ENCODE data around the gene SLC9A9.
"Not testable (repeated sequence)": the region's sequence is repeated elsewhere in the genome, so short reads cannot be mapped to it uniquely, and the experiment has no call there.

SLC9A9 gene

DNA sequence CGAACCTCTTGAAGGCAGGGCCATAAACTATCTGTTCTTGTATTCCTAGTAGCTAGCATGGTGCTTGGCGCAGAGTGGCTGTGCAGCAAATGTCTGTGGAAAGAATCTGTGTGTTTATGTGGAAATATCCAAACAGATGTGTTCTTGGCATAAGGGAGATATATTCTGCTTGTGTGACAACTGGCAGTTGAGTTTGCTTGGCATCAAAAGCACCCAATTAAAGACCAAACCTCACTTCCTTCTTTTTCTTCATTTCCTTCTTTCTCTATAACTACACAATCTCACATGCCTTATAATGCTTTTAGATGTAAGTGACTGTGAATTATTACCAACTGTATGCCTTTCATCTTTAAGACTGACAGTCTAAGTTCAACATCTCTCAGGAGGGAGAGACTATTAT, 296.5 kb downstream of the SLC9A9 start:
- DNase-seq (ENCODE audit: low read depth): no peak

DNA sequence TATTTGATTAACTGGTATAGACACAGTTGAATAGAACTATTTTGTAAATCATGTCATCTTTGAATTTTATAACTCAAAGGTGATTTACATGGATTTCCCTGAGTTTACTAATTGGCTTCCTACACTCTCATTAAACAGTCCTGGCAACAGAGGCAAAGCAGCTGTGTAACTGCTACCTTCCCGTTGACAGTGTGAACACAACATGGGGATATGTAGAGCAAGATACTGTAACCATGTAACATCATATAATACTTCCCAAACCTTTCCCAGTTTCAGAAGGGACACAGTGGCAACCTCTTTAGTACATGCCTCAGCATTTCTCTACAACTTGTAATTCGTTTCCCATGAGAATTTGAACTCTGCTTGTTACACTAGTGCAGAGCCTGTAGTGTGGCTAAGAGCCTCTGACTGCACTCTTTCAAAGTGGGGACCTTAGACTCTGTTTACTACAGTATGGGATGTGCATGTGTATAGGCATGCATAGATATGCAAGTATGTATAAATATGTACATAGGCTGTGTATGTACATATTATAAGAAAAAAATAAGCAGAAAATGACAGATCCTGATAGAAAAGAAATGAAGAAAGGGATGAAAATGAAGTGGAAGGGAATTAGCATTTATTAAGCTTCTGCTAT, 299.3 kb downstream of the SLC9A9 start:
- no peak for DNase-seq (ENCODE audit: low read depth)

DNA sequence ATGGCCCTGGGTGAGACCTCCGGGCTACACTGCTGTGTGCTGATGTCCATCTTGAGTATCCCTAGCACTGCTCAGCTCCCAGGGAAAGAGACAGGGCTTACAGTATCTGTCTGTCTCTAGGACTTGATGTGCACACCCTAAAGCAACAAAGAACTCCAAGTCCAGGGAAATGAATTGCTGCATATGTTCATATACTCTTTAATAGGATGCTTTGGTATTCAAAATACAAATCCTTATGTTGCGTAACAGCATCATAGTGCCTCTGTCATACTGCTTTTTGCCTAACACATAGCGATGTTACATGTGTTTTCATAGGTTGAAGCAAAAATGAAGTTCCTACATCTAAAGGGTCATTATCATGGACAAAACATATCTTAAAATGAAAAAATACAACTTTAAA, 299.9 kb downstream of the SLC9A9 start:
- DNase-seq (ENCODE audit: low read depth): no peak

DNA sequence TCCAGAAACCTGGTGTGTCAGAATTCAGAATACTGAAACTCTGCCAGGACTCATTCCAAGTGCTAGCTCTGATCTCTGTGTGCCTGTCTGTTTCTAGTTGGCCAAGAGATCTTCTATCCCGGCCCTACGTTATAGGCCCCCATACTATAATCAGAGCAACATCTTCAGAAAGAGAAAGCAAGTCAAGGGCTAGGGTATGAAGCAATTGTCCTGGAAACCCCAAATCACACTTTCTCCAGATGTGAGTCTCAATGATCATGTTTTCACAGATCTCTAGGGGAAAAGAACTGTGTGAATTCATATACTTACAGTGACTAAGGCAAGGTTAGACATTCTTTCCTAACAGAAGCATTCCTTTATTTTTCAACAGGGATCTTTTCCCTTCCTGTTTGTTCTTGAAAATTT, 309.7 kb downstream of the SLC9A9 start:
- DNase-seq (ENCODE audit: low read depth): no peak

DNA sequence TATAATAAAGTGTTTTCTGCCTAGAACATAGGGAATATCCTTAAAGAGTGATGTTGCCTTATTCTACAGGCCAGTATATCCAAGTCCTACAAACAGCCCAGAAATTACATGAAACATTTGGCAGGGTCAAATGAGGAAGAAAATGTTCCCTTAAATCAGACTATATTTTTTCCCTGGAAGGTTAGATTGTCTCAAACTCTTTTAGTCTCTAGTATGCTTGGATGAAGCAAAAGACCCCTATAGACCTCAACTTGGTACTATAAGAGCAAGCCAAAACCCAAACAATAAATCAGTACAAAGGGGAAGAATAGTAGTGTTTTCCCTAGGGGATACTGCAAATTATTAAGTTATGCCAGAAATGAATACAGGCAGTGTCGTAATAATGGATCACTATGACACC, 310.2 kb downstream of the SLC9A9 start:
- DNase-seq (ENCODE audit: low read depth): no peak

DNA sequence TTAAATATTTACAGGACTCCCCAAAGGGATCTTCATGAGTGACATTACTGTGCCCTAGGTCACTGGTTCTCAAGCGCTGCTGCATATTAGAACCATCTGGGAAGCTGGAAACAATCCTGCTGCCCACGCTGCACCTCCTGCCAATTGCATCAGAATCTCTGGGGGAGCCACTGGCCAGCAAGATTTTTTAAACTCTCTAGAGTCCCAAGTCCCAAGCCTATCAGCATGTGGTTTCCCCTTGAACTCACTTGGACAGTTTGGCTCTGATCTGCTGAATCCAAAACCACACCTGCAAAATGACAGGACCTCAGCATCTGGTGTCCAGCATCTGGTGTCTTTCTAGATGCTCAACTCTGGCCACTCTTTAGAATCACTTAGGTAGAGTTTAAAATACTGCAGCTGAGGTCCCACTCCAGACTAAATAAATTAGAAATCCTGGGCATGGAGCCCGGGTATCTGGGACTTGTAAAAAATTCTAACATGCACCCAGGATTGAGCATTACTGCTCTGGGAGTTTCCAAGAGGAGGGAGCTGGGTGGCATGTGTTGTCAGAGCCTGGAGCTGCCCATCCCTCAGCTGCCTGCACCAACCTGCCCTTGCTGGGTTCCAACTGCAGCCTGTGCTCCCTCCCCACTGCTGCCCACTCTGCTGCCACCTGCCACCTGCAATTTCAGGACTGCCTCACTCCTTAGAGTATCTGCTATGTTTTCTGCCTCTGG, 311.3 kb downstream of the SLC9A9 start:
- no peak for DNase-seq (ENCODE audit: low read depth)

DNA sequence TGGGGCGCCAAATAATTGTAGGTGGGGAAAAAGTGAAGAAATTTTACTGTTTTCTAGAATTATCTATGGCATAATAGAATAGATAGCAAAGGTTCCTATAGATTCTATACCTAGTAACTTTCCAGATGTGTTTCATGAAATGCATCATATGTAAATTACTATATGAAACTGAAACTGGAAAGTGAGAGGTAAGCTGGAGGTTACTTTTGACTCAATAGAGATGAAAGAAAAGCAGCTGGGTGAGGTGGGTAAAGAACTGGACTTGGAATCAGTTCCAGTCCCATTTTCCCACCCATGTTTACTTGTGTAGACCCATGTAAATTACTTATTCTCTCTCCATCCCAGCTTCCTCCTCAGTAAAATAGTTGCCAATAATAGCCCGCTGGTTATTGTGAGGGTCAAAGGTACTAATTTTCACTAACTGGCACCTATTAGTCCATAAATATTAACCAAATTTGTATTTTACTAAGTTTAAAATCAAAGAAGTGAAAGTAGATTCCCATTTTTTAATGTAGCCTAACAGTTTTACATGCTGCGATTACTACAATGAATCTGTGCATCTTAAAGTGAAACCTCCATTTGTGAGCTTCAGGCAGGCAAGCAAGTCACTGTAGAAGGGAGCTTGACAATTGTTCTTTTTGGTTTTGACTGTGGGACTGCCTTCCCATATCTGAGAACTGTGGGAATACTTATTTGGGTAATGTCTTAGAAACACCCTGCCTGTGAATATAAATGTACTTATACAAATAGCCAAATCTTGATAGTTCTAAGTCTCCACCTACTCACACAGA, 312.1 kb downstream of the SLC9A9 start:
- DNase-seq (ENCODE audit: low read depth): no peak

DNA sequence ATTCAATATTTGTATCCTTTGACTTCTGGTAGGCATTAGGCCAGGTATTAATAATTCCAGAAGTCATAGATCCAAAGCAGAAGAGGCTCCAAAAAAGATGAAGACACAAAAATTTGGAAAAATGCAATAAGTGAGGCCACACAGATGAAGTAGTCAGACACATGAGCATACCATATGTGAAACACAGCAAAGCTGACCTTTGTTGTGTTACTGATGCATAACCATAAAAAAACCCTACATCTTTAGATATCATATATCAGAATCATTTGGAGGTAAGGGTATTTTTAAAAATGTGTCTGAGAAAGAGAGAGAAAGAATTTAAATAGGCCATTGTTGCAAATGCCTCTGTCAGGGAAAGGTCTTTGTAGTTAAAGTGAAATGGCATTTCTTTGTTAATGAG, 314.9 kb downstream of the SLC9A9 start:
- DNase-seq (ENCODE audit: low read depth): no peak

DNA sequence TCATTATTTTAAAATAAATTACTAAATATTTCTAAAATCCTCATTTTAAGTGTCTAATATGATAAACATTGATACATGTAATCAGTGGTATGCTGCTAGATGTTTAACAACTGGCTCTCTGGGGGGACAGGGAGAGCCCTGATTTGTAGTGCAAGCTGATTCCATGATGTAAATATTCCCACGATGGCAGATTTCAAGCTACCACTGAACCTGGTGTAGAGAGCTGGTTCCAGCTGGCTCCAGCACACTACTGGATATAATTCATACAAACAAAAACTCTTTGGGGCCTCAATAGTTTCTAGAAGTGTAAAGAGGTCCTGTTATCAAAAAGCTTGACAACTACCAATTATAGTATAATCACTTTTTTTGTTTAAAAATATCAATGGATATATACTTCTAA, 316.2 kb downstream of the SLC9A9 start:
- no peak for DNase-seq (ENCODE audit: low read depth)

DNA sequence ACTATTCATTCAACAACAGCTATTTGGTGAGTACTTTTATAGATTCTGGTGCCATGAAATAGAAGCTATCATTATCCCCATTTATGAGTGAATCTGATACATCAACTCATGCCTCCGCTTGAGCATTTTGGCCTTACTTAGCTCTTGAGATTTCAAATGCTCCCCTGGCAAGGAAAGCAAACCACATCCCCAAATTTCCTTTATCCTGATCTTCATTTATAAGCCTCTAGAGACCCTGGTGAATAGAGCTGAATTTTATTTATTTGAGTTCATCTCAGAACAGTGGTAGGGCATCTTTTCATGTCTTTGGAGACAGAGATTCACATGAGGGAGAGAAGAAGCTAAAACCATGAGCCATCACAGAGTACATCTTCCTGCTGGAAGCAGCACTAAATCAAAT, 317.2 kb downstream of the SLC9A9 start:
- DNase-seq (ENCODE audit: low read depth): no peak

DNA sequence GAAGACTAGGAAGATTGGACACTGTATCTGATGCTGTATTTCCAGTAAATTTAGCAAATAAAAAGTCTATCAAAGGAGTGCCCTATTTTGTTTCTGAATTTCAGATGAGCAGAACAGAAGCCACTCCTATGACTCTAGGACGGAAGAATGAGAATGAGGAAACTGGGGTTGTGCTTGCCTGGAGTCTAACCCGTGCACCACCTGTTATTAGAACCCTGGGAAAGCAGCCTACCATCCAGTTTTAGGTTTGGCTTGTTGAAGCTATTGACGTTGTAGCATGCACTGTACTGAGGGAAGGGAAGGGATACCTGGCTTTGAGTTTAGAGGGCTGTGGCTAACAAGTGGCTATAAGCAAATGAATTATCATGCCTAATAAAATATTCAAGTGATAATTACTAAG, 318.5 kb downstream of the SLC9A9 start:
- no peak for DNase-seq (ENCODE audit: low read depth)

DNA sequence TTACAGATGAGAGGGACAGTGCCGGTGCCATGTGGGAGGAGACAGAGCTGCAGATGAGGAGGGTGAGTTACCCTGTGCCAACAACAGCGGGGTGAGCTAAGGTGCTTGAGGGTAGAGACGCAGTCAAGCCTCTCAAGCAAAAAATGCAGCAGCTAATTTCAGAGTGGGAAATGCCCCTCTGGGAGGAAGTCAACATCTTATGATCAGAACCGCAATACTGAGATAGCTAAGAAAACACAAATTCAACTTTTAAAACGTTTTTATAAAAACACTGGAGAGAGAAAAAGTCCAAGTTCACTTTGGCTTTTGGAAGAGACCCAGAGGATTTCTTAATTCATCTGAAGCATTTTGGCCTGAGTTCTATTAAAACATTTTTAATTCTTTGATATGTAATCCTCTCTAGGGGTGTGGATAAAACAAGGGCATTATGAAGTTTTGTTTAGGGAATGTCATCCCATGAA, 319.2 kb downstream of the SLC9A9 start:
- DNase-seq (ENCODE audit: low read depth): no peak

DNA sequence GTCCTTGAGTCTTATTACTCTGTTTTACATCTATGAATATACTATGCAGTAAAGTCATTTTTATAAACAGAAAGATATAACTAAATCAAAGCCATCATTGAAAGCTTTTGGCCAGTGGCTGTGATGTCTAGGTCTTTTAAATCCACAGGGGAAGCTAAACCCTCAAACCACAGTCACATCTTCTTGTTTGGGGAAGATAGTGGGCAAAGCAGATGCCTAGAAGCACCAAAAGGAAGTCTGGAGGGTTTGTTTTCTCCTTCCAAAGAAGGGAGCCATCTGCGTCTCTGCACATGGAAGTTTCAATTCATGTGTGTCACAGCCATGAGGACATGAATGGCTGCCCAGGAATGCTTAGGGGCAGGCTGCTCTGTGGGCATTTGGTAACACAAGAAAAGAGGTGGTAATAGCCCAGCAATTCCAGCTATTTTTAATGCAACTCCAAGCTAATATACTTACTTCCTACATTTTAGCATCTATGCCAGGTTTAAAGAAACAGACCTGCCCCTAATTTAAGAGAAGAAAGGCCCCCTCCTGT, 322.2 kb downstream of the SLC9A9 start:
- no peak for DNase-seq (ENCODE audit: low read depth)

DNA sequence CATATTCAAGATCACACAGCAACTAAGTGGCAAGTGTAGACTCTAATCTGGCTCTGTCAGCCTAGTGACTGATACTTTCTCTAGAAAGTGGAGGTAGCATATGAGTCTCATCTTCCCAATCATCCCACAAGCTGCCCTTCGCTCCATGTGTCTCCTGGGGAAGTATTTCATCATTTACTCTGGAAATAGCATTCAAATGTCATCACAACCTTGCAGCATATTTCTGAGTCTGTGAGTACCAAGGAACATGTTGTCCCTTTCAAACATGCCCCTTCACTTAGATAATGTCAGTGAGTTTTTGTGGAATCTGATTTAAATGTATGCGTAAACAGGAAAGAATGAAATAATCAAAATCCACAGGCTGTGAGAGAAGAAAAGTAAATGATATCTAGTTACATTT, 322.9 kb downstream of the SLC9A9 start:
- DNase-seq (ENCODE audit: low read depth): no peak

DNA sequence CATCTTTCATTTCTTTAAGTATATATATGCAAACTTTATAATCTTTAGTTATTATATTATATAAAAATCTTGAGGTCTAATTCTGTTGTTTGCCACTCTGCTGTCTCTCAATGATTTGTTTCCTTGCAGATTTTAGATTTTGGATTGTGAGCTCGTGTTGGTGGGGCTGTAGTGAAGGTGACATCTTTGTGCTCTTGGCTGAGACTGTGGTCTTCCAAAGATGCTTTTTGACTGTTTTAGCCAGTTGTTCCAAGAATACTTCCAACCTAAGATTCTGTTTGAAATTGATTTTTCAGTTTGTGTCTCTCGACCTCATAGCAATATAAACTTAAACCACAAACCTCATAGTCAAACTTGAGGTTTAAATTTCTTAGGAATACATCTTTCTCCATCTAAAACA, 326.5 kb downstream of the SLC9A9 start:
- DNase-seq (ENCODE audit: low read depth): no peak

DNA sequence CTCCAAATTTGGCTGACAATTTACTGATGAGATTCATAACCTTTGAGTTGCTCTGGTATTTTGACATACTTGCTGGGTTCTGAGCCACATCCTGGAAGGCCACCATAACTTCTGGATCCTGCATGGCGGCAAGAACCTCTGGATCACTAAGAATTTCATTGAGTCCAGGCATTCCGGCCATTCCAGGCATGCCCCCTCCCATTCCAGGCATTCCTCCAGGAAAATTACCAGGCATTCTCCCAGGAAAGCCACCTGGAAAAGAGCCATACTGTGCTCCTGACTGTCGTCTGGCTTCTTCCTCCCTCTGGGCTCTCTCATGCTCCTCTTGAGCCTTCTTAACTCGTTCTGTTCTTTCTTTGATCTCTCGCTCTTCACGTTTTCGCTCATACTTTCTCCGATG, 331.1 kb downstream of the SLC9A9 start:
- DNase-seq (ENCODE audit: low read depth): not testable (repeated sequence)

DNA sequence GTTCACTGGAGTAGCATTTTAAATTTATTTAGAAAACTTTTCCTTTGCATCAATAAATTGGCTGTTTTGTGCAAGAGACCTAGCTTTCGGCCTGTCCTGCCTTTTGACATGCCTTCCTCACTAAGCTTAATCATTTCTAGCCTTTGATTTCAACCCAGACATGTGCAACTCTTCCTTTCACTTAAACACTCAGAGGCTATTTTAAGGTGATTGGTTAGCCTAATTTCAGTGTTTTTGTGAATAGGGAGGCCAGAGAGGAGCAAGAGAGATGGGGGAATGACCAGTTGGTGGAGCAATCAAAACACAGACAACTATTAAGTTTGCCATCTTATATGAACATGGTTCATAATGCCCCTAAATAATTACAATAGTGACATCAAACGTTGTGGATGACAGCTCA, 333.4 kb downstream of the SLC9A9 start:
- no peak for DNase-seq (ENCODE audit: low read depth)

DNA sequence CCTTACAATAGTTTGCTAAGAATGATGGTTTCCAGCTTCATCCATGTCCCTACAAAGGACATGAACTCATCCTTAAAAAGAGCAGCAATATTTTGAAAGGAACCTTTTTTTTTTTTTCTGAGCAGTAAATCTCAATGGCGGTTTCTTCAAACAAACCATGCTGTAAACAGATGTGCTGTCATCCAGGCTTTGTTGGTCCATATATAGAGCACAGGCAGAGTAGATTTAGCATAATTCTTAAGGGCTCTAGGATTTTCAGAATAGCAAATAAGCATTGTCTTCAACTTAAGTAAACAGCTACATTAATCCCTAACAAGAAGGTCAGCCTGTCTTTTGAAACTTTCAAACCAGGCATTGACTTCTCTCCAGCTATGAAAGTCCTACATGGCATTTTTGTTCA, 334.2 kb downstream of the SLC9A9 start:
- DNase-seq (ENCODE audit: low read depth): no peak

DNA sequence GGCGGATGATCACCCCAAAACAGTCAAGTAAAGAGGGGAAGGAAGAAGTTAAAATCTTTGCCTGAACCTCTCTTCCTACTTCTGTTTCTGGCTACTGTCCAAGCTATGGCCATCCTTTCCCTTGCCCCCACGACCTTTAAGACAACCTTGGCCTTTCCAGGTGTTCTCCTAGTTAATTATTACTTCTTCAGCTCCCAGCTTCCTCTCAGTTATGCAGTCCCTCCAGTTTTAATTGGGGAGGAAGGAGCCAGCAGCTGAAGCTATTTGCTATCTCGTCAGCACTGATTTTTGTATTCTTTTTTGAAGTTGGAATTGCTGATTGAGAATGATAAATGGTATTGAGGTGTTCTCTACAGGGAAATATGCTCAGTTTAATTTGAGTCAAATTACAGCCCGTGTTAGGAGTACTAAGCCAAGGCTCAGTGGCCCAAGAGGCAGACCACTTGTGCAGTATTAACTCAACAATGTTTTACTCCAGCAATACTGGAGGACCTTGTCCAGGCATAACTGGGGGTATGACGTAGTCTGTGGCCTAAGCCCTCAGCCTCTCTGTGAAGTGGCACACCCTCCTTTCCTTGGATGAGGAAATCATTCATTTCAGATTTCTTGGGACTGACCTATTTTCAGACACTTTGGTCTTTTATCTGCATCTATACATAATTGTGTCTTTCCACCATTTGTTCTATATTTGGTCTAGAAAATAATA, 336.9 kb downstream of the SLC9A9 start:
- DNase-seq (ENCODE audit: low read depth): no peak

DNA sequence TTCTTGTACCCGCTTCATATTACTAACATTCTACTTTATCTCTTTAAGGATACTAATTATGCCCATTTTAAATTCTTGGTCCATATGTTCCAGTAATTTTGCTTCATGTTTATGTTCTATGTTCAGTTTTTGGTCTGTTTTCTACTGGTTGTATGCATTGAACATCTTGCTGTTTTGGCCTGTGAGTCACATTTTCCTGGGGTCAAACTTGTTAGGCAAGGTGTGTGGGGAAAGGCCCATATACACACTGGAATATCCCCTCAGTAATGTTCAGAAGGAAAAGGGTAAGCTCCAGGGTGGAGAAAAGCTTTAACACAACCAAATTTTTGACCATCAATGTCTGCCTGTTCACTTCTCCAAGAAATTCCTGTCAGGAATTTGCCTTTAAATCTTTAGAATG, 337.7 kb downstream of the SLC9A9 start:
- DNase-seq (ENCODE audit: low read depth): no peak

DNA sequence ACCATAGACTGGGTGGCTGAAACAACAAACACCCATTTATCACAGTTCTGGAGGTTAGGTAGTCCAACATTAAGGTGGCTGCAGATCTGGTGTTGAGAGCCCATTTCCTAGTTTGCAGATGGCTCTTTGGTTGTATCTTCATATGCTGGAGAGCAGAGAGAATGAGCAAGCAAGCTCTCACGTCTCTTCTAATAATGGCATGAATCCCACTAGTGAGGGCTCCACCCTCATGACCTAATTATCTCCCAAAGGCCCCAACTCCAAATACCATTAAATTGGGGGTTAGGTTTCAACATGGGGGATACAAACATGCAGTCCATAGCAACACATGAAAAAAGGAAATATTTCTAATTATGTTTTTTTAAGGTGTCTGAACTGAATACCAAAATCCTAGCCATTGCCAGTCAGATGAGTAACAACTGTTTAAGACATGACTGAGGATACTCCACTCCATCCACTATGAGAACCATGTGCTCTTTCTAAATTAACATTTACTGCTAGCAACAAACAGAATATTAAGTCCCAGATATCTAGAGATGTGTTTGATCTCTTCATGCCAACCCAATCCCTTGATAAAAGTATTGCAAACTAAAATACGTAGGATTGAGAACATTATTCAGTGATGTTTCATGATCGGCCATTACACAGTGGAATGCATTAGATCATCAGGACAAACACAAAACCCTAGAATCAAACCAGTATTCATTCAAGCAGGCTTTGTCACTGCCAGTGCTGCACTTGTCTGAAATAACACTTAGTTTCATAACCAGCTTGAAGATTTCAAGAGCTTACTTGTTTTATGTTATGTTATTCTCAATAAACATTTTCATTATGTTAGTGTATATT, 340.3 kb downstream of the SLC9A9 start:
- DNase-seq (ENCODE audit: low read depth): no peak

All from T-helper 22 cell (primary cell).